RWPE1 (cell line): Measurements from ENCODE around the gene TRIM27.

ENCODE experiments used
- CTCF ChIA-PET: fragments of 350-600 bp; sonication (Branson Sonifier 250); formaldehyde crosslinking; extraction: SDS; loops from one replicate; lab custom pipeline; 2021; lab: Yijun Ruan, JAX
- POLR2A ChIA-PET: fragments of 400-600 bp; formaldehyde crosslinking; extraction: SDS; loops from one replicate; lab custom pipeline; 2020; ENCODE audit warnings: antibody characterized with exemption; ENCODE audit not compliant: low non-redundant PET; lab: Yijun Ruan, JAX
- DNase-seq: peaks from one replicate; pipeline ENCODE4 v3.0.0; 2012; ENCODE audit warnings: low spot score
- H3K27ac ChIP-seq: fragments of 450-650 bp; 2 replicates; pipeline ENCODE4 v1.5.1; 2017
- TF ChIP-seq, protein P1 (sequence below): fragments of 450-650 bp; conservative IDR thresholded peaks from 2 replicates; pipeline ENCODE4 v1.5.1; 2017; ENCODE audit warnings: low read depth, mild to moderate bottlenecking

The TRIM27 gene

DNA sequence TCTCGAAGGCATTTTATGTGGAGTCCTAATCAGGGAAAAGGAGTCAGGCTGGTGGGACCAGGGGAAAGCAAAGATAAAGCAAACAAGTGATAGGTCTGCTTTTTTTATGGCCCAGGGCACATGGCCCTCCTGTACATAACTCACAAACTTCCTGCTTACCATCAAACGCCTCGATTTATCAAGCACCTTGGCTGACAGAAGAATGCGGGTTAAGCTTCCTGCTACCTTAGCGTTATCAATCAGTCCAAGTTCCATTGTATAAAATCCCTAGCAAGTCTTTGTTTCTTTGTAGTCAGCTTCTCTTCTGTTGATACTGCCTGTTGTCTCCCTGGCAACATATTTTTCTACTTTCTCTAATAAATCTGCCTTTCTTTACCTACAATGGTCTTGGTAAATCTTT is 4.1 kb upstream of the TRIM27 start:
- TF ChIP-seq, protein P1, sequence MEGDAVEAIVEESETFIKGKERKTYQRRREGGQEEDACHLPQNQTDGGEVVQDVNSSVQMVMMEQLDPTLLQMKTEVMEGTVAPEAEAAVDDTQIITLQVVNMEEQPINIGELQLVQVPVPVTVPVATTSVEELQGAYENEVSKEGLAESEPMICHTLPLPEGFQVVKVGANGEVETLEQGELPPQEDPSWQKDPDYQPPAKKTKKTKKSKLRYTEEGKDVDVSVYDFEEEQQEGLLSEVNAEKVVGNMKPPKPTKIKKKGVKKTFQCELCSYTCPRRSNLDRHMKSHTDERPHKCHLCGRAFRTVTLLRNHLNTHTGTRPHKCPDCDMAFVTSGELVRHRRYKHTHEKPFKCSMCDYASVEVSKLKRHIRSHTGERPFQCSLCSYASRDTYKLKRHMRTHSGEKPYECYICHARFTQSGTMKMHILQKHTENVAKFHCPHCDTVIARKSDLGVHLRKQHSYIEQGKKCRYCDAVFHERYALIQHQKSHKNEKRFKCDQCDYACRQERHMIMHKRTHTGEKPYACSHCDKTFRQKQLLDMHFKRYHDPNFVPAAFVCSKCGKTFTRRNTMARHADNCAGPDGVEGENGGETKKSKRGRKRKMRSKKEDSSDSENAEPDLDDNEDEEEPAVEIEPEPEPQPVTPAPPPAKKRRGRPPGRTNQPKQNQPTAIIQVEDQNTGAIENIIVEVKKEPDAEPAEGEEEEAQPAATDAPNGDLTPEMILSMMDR, result no peak
- no peak overlapping the region for H3K27ac ChIP-seq
- DNase-seq, result no peak
- POLR2A ChIA-PET, result no interaction called here
- CTCF ChIA-PET, result no interaction called here

- no peak for DNase-seq
- TF ChIP-seq, protein P1, result no peak
- H3K27ac ChIP-seq, result peak overlapping the region; percentile 85
- POLR2A ChIA-PET, result interaction anchor here (0.5 to 1.4 kb wide), 4 partner anchors 59 to 180 kb away, joined by 3 to 4 read pairs (median 3); no protein-coding TSS in a partner anchor
- CTCF ChIA-PET, result interaction anchor here (0.7 to 1.0 kb wide), 4 partner anchors 11 to 93 kb away, joined by 3 to 5 read pairs (median 4); no protein-coding TSS in a partner anchor
Observed at GRCh38 chr6:28922821-28923317, 916 bp downstream of the TRIM27 start.

GRCh38 chr6:28922004-28922820 is 1.6 kb downstream of the TRIM27 start:
- POLR2A ChIA-PET, result interaction anchor here (0.6 to 1.1 kb wide), 5 partner anchors 9 to 179 kb away, joined by 3 to 5 read pairs (median 3); no protein-coding TSS in a partner anchor
- TF ChIP-seq, protein P1, result no peak
- CTCF ChIA-PET, result interaction anchor here (0.6 to 1.0 kb wide), 4 partner anchors 26 to 706 kb away, joined by 3 to 5 read pairs (median 4); no protein-coding TSS in a partner anchor
- DNase-seq, result peak; percentile 85
- peak overlapping the region; percentile 85 for H3K27ac ChIP-seq

DNA sequence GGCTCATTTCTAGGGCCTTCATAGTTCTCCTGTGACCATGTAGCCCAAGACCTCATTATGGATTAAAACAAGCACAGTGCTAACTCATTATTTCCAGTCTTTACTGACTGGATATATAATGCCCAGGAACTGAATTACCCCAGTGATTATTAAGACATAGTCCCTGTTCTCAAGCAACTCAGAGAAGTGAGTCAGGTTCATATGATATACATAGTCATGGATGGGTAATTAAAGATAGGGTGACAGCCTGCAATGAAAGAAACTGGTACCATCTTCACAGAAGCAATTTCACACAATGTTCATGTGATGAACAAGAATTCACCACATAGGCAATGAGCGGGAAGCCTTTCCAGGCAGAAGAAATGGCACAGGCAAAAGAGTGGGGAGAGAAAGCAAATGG is 3.5 kb downstream of the TRIM27 start:
- no peak overlapping the region for H3K27ac ChIP-seq
- POLR2A ChIA-PET, result no interaction called here
- no peak for DNase-seq
- TF ChIP-seq, protein P1, result no peak
- CTCF ChIA-PET, result no interaction called here

DNA sequence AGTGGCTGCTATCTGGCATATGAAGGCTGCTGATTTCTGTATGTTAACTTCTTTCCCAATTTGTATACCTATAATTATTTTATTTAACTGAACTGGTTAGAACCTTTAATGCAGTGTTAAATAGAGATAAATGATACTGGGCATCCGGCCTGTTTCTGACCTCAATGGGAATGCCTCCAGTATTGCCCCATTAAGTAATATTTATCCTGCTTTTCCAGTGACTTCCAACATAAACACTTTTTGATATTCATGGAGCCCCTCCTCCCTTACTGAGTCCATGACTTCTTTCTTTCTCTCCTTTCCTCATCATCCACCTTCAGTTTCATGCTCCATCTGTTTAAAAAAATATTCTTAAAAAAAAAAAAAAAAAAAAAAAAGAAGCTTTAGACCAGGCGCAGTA is 8.8 kb downstream of the TRIM27 start:
- ChIA-PET CTCF (no interaction called here), POLR2A (interaction anchor here (0.6 kb wide), 1 partner anchor 58 kb away, joined by 5 read pairs; no protein-coding TSS in a partner anchor)
- TF ChIP-seq, protein P1, result no peak
- H3K27ac ChIP-seq, result no peak overlapping the region
- no peak for DNase-seq

DNA sequence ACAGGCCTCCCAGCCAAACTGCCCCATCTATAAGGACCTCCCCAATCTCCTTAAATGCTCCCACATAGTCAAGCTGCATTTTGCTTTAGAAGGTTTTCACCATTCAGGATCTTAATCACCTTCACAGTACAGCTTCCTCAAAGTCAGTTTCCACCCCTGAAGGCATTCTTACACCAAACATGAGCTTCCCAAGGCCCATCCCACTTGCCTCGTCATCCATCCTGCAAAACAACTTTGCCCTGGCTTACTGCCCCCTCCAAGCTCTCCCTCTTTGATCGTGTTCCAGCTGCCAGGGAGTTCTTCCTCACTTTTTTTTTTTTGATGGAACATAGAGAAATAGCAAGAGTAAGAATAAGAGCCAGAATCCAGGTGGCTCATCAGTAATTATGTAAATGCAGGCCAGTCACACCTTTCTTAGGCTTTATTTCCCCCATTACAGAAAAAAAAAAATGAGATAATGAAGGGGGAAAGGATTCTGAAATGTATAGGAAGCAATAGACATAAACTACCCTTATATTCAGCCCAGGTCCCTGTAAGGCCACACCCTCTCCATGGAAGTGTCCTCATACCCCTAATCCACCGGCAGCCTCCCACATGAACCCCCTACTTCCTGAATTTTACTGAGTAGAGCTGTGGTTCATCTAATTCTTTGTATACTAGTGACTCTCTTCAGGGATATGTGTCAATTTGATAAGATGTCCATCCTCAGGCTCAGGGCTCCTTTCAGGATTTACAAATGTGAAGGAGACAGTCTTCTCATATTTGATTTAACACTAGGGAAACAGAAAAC is 12.7 kb downstream of the TRIM27 start:
- no peak overlapping the region for H3K27ac ChIP-seq
- TF ChIP-seq, protein P1, result no peak
- CTCF ChIA-PET, result interaction anchor here (0.6 to 1.0 kb wide), 2 partner anchors 12 to 161 kb away, joined by 3 to 4 read pairs; no protein-coding TSS in a partner anchor
- POLR2A ChIA-PET, result interaction anchor here (0.7 kb wide), 1 partner anchor 11 kb away, joined by 3 read pairs; no protein-coding TSS in a partner anchor
- DNase-seq, result no peak
